ENCODE data around the gene DNMT1.
"Not testable (repeated sequence)": the region's sequence is repeated elsewhere in the genome, so short reads cannot be mapped to it uniquely, and the experiment has no call there.

Gene DNMT1

DNA sequence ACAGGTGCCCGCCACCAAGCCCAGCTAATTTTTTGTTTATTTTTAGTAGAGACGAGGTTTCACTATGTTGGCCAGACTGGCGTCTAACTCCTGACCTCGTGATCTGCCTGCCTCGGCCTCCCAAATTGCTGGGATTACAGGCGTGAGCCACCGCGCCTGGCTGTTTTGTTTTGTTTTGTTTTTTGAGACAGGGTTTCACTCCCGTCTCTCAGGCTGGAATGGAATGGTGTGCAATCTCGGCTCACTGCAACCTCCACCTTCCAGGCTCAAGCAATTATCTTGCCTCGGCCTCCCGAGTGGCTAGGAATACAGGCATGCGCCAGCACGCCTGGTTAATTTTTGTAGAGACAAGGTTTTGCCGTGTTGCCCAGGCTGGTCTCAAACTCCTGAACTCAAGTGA lies 5.3 kb upstream of the DNMT1 start:
- H2AK5ac ChIP-seq (ENCODE audit: low read depth, low read length); H3K27ac ChIP-seq (replicated peaks; ENCODE audit: low read length); DNase-seq (ENCODE audit: low spot score); H3K4ac ChIP-seq (ENCODE audit: low read length); H3K23ac ChIP-seq (ENCODE audit: low read depth, low read length, poor library complexity); H3K14ac ChIP-seq (ENCODE audit: low read length); H3K4me2 ChIP-seq (ENCODE audit: insufficient read depth, low read length, poor library complexity, severe bottlenecking); H2BK5ac ChIP-seq (ENCODE audit: low read length); H3K18ac ChIP-seq (ENCODE audit: low read length); H3K4me3 ChIP-seq (ENCODE audit: low read length in 2 of 2); H2AFZ ChIP-seq (ENCODE audit: low read length); H3K4me1 ChIP-seq (ENCODE audit: control insufficient read depth in 2 of 2, insufficient read depth in 1 of 2, low read depth in 1 of 2, low read length in 2 of 2); H2BK12ac ChIP-seq (ENCODE audit: low read length); H3K9ac ChIP-seq (ENCODE audit: low read depth, low read length, poor library complexity); H2BK15ac ChIP-seq (ENCODE audit: low read length); H3K36me3 ChIP-seq (replicated peaks in 1 of 2; ENCODE audit: control insufficient read depth in 2 of 2, insufficient read depth in 2 of 2, low read length in 2 of 2); H3K9me3 ChIP-seq (replicated peaks in 1 of 2; ENCODE audit: control insufficient read depth in 2 of 2, insufficient read depth in 1 of 2, low read depth in 1 of 2, low read length in 2 of 2); H3K79me1 ChIP-seq (ENCODE audit: low read depth, low read length); H4K91ac ChIP-seq (ENCODE audit: low read depth, low read length, poor library complexity); H3K27me3 ChIP-seq (ENCODE audit: control insufficient read depth in 3 of 3, insufficient read depth in 3 of 3, low read depth in 1 of 3, low read length in 3 of 3); H4K8ac ChIP-seq (ENCODE audit: low read depth, low read length); H2BK120ac ChIP-seq (ENCODE audit: low read depth, low read length): not testable (repeated sequence)
- no CpG with 5 or more reads among the region's 15 CpGs for WGBS, 2 donors (ENCODE audit: extremely low coverage in 2 of 2, insufficient read length in 2 of 2, insufficient replicate concordance in 1 of 2)

DNA sequence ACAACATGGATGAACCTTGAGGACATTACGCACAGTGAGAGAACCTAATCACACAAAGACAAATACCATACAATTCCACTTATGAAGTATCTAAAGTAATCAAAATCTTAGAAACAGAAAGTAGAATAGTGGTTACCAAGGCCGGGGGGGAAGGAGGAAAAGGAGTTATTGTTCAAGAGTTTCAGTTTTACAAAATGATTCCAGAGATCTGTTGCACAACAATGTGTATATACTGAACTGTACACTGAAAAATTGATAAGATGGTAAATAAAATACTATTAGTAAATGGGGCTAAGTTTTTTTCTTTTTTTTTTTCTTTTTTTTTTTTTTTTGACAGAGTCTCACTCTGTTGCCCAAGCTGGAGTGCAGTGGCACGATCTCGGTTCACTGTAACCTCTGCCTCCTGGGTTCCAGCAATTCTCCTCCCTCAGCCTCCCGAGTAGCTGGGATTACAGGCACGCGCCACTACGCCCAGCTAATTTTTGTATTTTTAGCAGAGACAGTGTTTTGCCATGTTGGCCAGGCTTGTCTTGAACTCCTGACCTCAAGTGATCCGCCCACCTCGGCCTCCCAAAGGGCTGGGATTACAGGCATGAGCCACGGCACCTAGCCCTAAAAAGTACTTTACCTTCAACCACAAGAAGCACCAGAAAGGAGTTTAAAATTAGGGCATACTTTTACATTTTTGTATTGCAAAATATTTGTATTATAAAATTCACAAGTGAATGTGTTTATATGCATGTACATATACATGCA lies 4.3 kb upstream of the DNMT1 start:
- H3K36me3 ChIP-seq (replicated peaks in 1 of 2; ENCODE audit: control insufficient read depth in 2 of 2, insufficient read depth in 2 of 2, low read length in 2 of 2); H3K23ac ChIP-seq (ENCODE audit: low read depth, low read length, poor library complexity); H3K9me3 ChIP-seq (replicated peaks in 1 of 2; ENCODE audit: control insufficient read depth in 2 of 2, insufficient read depth in 1 of 2, low read depth in 1 of 2, low read length in 2 of 2); H3K27me3 ChIP-seq (ENCODE audit: control insufficient read depth in 3 of 3, insufficient read depth in 3 of 3, low read depth in 1 of 3, low read length in 3 of 3); H3K9ac ChIP-seq (ENCODE audit: low read depth, low read length, poor library complexity); H4K8ac ChIP-seq (ENCODE audit: low read depth, low read length); H2BK5ac ChIP-seq (ENCODE audit: low read length); H3K4me1 ChIP-seq (ENCODE audit: control insufficient read depth in 2 of 2, insufficient read depth in 1 of 2, low read depth in 1 of 2, low read length in 2 of 2); H2BK12ac ChIP-seq (ENCODE audit: low read length); H4K91ac ChIP-seq (ENCODE audit: low read depth, low read length, poor library complexity); H2BK15ac ChIP-seq (ENCODE audit: low read length); H3K4ac ChIP-seq (ENCODE audit: low read length); H2AFZ ChIP-seq (ENCODE audit: low read length); H2AK5ac ChIP-seq (ENCODE audit: low read depth, low read length); H3K4me2 ChIP-seq (ENCODE audit: insufficient read depth, low read length, poor library complexity, severe bottlenecking); H3K4me3 ChIP-seq (ENCODE audit: low read length in 2 of 2); H3K27ac ChIP-seq (replicated peaks; ENCODE audit: low read length); H2BK120ac ChIP-seq (ENCODE audit: low read depth, low read length); DNase-seq (ENCODE audit: low spot score); H3K79me1 ChIP-seq (ENCODE audit: low read depth, low read length); H3K18ac ChIP-seq (ENCODE audit: low read length); H3K14ac ChIP-seq (ENCODE audit: low read length): not testable (repeated sequence)
- no CpG with 5 or more reads among the region's 11 CpGs for whole genome bisulfite sequencing, 2 donors (ENCODE audit: extremely low coverage in 2 of 2, insufficient read length in 2 of 2, insufficient replicate concordance in 1 of 2)

DNA sequence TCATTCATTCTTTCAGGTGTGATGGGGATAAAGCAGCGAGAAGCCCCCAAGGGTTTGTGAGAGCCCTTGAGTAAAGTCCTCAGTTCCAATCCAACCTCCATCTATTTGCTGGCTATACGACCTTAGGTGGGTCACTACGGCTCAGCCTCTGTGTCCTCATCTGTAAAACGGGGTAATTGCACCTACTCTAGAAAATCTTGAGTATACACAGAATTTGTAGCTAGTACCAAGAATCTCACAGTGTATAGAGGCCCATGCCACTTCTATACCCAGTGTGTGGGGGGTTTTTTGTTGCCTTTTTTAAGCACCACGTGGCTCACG lies 406 bp upstream of the DNMT1 start:
- Histone ChIP-seq H3K23ac (ENCODE audit: low read depth, low read length, poor library complexity) (no peak overlapping the region), H2AK5ac (ENCODE audit: low read depth, low read length) (no peak overlapping the region), H3K4ac (ENCODE audit: low read length) (no peak overlapping the region), H2BK5ac (ENCODE audit: low read length) (no peak overlapping the region), H3K14ac (ENCODE audit: low read length) (no peak overlapping the region), H2BK12ac (ENCODE audit: low read length) (no peak overlapping the region), H3K9me3 (replicated peaks in 1 of 2; ENCODE audit: control insufficient read depth in 2 of 2, insufficient read depth in 1 of 2, low read depth in 1 of 2, low read length in 2 of 2) (no peaks in the 10 kb centered on the region), H2AFZ (ENCODE audit: low read length) (peak overlapping the region; percentile 99), H3K36me3 (replicated peaks in 1 of 2; ENCODE audit: control insufficient read depth in 2 of 2, insufficient read depth in 2 of 2, low read length in 2 of 2) (peaks cover 2 to 28% of the 10 kb centered on the region in 2 donors), H2BK15ac (ENCODE audit: low read length) (no peak overlapping the region), H2BK120ac (ENCODE audit: low read depth, low read length) (no peak overlapping the region), H3K9ac (ENCODE audit: low read depth, low read length, poor library complexity) (no peak overlapping the region), H3K79me1 (ENCODE audit: low read depth, low read length) (peaks cover 2% of the 10 kb centered on the region), H3K4me1 (ENCODE audit: control insufficient read depth in 2 of 2, insufficient read depth in 1 of 2, low read depth in 1 of 2, low read length in 2 of 2) (peaks cover 2 to 7% of the 10 kb centered on the region in 2 donors), H4K8ac (ENCODE audit: low read depth, low read length) (no peak overlapping the region), H3K27me3 (ENCODE audit: control insufficient read depth in 3 of 3, insufficient read depth in 3 of 3, low read depth in 1 of 3, low read length in 3 of 3) (no peaks in the 10 kb centered on the region), H4K91ac (ENCODE audit: low read depth, low read length, poor library complexity) (no peak overlapping the region), H3K18ac (ENCODE audit: low read length) (peak overlapping the region; percentile 90), H3K27ac (replicated peaks; ENCODE audit: low read length) (peak overlapping the region; percentile 47), H3K4me2 (ENCODE audit: insufficient read depth, low read length, poor library complexity, severe bottlenecking) (peak overlapping the region; percentile 53), H3K4me3 (ENCODE audit: low read length in 2 of 2) (peak overlapping the region; percentile 85 to 94)
- DNase-seq (ENCODE audit: low spot score), result no peak
- no CpG with 5 or more reads among the region's 6 CpGs for WGBS, 2 donors (ENCODE audit: extremely low coverage in 2 of 2, insufficient read length in 2 of 2, insufficient replicate concordance in 1 of 2)

DNA sequence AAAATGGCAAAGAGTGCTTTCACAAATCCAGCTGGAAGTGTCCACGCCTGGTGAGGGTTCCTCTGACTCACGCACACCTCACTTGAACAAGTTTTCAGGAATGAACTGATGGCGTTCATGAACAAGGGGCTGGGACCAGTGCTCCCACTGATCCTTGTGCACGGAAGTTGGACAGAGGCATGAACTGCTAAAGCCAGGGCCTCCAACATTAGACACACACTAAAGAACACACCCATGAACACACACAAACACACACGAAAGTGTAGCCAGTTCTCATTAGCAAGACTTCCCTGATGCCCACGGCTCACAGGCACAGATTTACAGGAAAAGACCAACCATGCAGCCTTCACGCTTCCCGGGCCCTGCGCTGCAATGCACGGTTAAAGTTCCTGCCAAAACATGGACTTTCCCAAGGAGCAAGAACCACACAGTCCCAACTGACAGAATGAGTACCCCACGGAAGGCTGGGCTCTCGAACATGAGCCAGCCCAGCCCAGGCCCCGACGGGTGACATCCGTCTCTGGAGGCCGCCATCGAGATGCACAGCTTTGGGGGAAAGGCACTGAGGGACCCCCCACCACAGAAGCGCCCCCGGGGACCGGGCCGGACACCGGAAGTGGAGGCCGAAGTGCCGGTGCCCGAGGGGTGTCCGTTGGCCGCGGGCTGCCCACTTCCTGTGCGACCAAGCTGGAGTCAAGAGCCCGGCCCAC lies 808 bp downstream of the DNMT1 start:
- Histone ChIP-seq H3K14ac (ENCODE audit: low read length) (peak overlapping the region; percentile 67), H3K79me1 (ENCODE audit: low read depth, low read length) (peaks cover 2% of the 10 kb centered on the region), H2BK15ac (ENCODE audit: low read length) (no peak overlapping the region), H2BK120ac (ENCODE audit: low read depth, low read length) (no peak overlapping the region), H3K18ac (ENCODE audit: low read length) (peak overlapping the region; percentile 94), H3K9ac (ENCODE audit: low read depth, low read length, poor library complexity) (peak overlapping the region; percentile 97), H2BK5ac (ENCODE audit: low read length) (peak overlapping the region; percentile 95), H3K4ac (ENCODE audit: low read length) (no peak overlapping the region), H2AFZ (ENCODE audit: low read length) (peak overlapping the region; percentile 99), H4K8ac (ENCODE audit: low read depth, low read length) (no peak overlapping the region), H3K4me3 (ENCODE audit: low read length in 2 of 2) (peak overlapping the region; percentile 85 to 94), H4K91ac (ENCODE audit: low read depth, low read length, poor library complexity) (peak overlapping the region; percentile 26), H3K27me3 (ENCODE audit: control insufficient read depth in 3 of 3, insufficient read depth in 3 of 3, low read depth in 1 of 3, low read length in 3 of 3) (no peaks in the 10 kb centered on the region), H3K9me3 (replicated peaks in 1 of 2; ENCODE audit: control insufficient read depth in 2 of 2, insufficient read depth in 1 of 2, low read depth in 1 of 2, low read length in 2 of 2) (no peaks in the 10 kb centered on the region), H3K36me3 (replicated peaks in 1 of 2; ENCODE audit: control insufficient read depth in 2 of 2, insufficient read depth in 2 of 2, low read length in 2 of 2) (peaks cover 4 to 37% of the 10 kb centered on the region in 2 donors), H3K4me1 (ENCODE audit: control insufficient read depth in 2 of 2, insufficient read depth in 1 of 2, low read depth in 1 of 2, low read length in 2 of 2) (peaks cover 2 to 7% of the 10 kb centered on the region in 2 donors), H3K4me2 (ENCODE audit: insufficient read depth, low read length, poor library complexity, severe bottlenecking) (peak overlapping the region; percentile 84), H3K23ac (ENCODE audit: low read depth, low read length, poor library complexity) (peak overlapping the region; percentile 75), H2BK12ac (ENCODE audit: low read length) (peak overlapping the region; percentile 60), H3K27ac (replicated peaks; ENCODE audit: low read length) (peak overlapping the region; percentile 81), H2AK5ac (ENCODE audit: low read depth, low read length) (peak overlapping the region; percentile 0)
- WGBS, 2 donors (ENCODE audit: extremely low coverage in 2 of 2, insufficient read length in 2 of 2, insufficient replicate concordance in 1 of 2), result no CpG with 5 or more reads among the region's 30 CpGs
- peak; percentile 3 for DNase-seq (ENCODE audit: low spot score)

All from neuronal stem cell (in vitro differentiated cells).